ENCODE results near the gene CAMK2N2. TPM values are rescaled to one million over a fixed set of nuclear protein-coding genes. Genes with fewer than 3 reads are reported as not detected.

Gene CAMK2N2
- total RNA-seq (2014; rRNA removed; shearing (Covaris generic)) = 0.25 and 0.37 TPM in 2 replicates

DNA sequence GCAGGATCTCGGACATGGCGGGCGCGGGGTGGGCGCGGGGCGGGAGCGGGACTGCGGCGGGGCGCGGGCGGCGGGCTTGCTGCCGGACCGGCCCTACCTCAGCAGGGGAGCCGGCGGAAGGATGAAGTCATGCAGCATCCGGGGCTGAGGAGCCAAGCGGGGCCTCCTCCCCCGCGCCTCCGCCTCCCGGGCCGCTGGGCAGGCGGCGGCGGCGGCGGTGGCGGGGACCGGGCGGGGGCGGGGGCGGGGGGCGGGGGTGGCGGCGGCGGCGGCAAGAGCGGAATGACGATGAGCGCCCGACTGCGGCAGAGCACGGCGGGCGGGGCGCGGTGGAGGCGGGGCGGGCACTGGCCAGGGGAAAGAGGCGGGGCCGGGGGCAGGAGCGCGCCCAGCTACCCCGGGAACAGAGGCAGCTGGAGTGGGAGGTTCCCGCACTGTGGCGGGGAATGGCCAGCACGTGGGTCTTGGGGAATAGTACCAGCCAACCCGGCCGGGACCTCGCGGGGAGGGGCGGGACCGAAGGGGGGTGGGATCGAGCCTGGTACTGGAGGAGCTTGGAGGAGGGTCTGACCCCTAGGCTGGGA, at the start of gene CAMK2N2:
Gene CAMK2N2, minus strand, starts transcription at position 284 of the 584 bp plus-strand sequence. Its CDS starts 268 bp downstream, at position 16.
- in situ Hi-C loops (cut with HindIII; ENCODE audit: low sequenced_read_pairs) = no loop called here
- peak; percentile 70 for DNase-seq (ENCODE audit: low spot score)

GRCh38 chr3:184308744-184309143, 47.4 kb upstream of the CAMK2N2 start:
- DNase-seq (ENCODE audit: low spot score) = no peak
- in situ Hi-C loops (cut with HindIII; ENCODE audit: low sequenced_read_pairs) = no loop called here

DNA sequence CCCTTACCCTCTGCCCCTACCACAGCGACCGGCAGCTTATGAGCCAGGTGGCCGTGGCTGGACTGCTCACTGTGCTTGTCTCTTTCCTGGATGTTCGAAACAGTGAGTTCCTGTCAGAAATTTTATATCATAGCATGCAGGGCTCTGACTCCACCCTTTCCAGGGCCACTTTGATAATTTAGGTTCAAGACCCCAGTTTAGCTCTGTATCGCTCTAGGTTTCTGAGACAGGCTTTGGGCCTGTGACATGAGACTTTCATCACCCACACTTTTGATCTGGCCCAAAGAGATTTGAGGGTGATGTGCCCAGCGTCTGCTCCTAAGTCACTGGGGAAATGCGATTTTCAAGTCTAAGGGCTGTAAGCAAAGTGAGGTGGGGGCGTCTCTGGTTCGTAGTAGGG, 46.6 kb upstream of the CAMK2N2 start:
- in situ Hi-C loops (cut with HindIII; ENCODE audit: low sequenced_read_pairs) = no loop called here
- no peak for DNase-seq (ENCODE audit: low spot score)

- in situ Hi-C loops (cut with HindIII; ENCODE audit: low sequenced_read_pairs) = no loop called here
- DNase-seq (ENCODE audit: low spot score) = no peak
These were observed 45.1 kb upstream of the CAMK2N2 start for GRCh38 chr3:184306341-184306972.

GRCh38 chr3:184305577-184305976, 44.2 kb upstream of the CAMK2N2 start:
- DNase-seq (ENCODE audit: low spot score) = peak; percentile 20
- in situ Hi-C loops (cut with HindIII; ENCODE audit: low sequenced_read_pairs) = no loop called here

- no peak for DNase-seq (ENCODE audit: low spot score)
- in situ Hi-C loops (cut with HindIII; ENCODE audit: low sequenced_read_pairs) = no loop called here
These were observed 39.0 kb upstream of the CAMK2N2 start for GRCh38 chr3:184300378-184300720.

DNA sequence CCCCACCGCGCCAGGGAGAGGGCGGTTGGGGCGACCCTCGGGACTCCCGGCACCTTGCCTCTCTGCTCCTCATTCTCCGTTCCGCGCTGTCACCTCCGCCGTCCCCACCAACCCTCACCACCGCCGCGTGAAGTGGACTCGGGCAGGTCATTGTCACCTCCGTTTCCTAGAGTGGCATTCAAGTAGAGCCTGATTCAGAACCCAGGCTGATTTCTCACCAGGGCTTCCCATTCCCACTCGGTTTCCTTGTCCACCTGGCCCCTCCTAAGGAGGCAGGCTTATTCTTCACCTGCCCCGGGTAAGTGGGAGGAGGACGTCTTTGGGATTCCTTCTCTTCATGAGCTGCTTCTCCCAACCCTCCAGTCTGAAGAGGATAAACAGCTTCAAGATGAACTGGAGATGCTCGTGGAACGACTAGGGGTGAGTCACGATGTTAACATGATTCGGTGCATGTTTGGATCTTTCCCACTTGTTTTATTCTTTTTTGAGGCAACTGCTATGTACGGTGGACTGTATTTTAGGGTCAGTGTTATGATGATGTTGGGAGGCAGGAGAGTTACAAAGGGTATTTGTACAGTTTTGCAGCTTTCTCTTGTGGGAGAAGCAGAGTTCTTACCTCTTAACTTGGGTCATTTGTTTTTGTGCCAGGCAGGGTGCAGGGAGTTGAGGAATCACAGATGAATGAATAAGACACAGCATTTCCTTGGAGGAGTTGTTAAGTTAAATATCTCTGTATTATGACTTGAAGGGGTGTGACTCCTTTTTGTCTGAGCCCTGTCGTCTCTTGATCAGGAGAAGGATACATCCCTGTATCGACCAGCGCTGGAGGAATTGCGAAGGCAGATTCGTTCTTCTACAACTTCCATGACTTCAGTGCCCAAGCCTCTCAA, 38.4 kb upstream of the CAMK2N2 start:
- in situ Hi-C loops (cut with HindIII; ENCODE audit: low sequenced_read_pairs) = no loop called here
- no peak for DNase-seq (ENCODE audit: low spot score)

- in situ Hi-C loops (cut with HindIII; ENCODE audit: low sequenced_read_pairs) = no loop called here
These were observed 37.6 kb upstream of the CAMK2N2 start, which contains the start of gene PSMD2 for GRCh38 chr3:184298759-184299487. Gene PSMD2, plus strand, starts transcription at chr3:184299241. Its CDS starts 26 bp downstream, at chr3:184299267.

DNA sequence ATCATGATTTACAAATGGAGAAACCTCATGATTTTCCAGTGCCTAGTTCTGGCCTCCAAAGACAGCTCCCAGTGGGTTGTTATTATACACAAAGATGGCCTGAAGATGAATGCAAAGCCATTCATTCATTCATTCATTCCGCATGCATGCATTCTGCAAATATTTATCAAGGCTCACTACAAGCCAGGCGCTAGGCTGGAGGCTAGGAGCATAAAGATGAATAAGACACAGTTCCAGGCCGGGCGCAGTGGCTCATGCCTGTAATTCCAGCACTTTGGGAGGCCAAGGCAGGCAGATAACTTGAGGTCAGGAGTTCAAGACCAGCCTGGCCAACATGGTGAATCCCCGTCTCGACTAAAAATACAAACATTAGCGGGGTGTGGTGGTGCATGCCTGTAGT, 35.3 kb upstream of the CAMK2N2 start:
- in situ Hi-C loops (cut with HindIII; ENCODE audit: low sequenced_read_pairs) = no loop called here

More at GRCh38 chr3:184298759-184299487, 37.6 kb upstream of the CAMK2N2 start, which contains the start of gene PSMD2:
- peak; percentile 97 for DNase-seq (ENCODE audit: low spot score)

DNA sequence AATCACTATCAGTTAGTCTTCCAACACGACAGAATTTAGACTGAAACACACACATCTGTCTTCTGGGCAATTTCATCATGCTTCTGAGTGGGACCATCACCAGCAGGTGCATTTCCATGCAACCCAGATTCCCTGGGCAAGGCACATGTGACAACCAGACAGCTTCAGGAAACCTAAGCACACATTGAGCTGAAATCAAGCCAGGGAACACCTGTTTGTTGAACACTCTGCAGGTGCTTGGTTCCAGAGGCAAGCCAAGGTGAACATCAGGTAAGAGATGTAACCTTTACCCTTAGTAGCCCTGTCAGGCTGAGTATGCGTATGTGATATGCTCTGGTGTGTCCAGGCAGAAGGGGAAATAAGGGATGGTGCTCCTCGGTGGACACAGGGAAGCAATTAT, 34.4 kb upstream of the CAMK2N2 start:
- in situ Hi-C loops (cut with HindIII; ENCODE audit: low sequenced_read_pairs) = no loop called here

More for the DNA sequence above, 35.3 kb upstream of the CAMK2N2 start:
- DNase-seq (ENCODE audit: low spot score) = no peak

GRCh38 chr3:184291738-184292445, 30.5 kb upstream of the CAMK2N2 start:
- DNase-seq (ENCODE audit: low spot score) = no peak
- in situ Hi-C loops (cut with HindIII; ENCODE audit: low sequenced_read_pairs) = no loop called here

More for the DNA sequence above, 34.4 kb upstream of the CAMK2N2 start:
- no peak for DNase-seq (ENCODE audit: low spot score)

GRCh38 chr3:184291044-184291737, 29.8 kb upstream of the CAMK2N2 start:
- in situ Hi-C loops (cut with HindIII; ENCODE audit: low sequenced_read_pairs) = no loop called here
- DNase-seq (ENCODE audit: low spot score) = no peak

DNA sequence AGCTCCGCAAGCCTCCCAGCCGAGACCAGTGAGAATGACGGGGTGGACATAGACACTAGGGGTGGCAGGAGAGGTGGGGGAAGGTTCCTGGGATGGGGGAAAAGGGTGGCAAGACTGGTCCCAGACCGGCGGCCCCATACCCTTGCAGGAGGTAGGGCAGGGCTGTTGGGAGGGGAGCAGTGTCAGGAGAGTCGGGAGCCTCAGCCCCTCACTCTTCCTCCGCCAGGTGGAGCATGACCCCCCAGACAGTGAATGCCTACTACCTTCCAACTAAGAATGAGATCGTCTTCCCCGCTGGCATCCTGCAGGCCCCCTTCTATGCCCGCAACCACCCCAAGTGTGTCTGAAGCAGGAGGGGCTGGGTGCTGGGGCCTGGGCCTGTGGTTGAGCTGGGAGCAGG, 29.0 kb upstream of the CAMK2N2 start:
- no peak for DNase-seq (ENCODE audit: low spot score)
- in situ Hi-C loops (cut with HindIII; ENCODE audit: low sequenced_read_pairs) = no loop called here

DNA sequence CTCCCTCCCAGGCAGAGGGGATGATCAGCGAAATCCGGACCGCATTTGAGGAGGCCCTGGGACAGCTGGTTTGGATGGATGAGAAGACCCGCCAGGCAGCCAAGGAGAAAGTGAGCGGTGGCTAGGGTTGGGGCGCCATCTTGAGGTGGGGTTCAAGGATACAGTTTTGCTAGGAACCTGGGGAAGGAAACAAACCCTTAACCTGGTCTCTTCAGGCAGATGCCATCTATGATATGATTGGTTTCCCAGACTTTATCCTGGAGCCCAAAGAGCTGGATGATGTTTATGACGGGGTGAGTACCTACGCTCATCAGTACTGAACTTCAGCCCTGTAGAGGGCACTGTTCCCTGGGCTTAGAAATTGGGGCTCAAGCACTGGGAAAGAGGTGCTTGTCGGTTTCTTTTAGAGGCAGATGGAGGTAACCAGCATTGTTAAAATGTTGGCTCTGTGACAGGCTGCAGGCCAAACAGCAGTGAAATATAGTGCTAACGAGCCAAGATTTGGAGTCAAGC, 28.1 kb upstream of the CAMK2N2 start:
- in situ Hi-C loops (cut with HindIII; ENCODE audit: low sequenced_read_pairs) = no loop called here

GRCh38 chr3:184284696-184285095, 23.3 kb upstream of the CAMK2N2 start:
- peak; percentile 88 for DNase-seq (ENCODE audit: low spot score)
- in situ Hi-C loops (cut with HindIII; ENCODE audit: low sequenced_read_pairs) = no loop called here

More for the DNA sequence above, 28.1 kb upstream of the CAMK2N2 start:
- DNase-seq (ENCODE audit: low spot score) = peak; percentile 70

DNA sequence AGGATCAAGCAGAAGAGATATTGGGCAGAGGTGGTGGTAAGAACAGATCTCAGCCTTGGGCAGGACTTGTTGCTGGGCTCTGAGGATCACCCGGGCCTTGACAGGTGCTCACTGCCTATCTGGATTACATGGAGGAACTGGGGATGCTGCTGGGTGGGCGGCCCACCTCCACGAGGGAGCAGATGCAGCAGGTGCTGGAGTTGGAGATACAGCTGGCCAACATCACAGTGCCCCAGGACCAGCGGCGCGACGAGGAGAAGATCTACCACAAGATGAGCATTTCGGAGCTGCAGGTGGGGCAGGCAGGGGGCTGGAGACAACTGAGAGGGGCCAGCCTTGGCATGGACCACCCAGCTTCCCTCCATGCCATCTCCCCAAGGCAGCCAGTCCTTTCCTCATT, 22.3 kb upstream of the CAMK2N2 start:
- no peak for DNase-seq (ENCODE audit: low spot score)
- in situ Hi-C loops (cut with HindIII; ENCODE audit: low sequenced_read_pairs) = no loop called here

DNA sequence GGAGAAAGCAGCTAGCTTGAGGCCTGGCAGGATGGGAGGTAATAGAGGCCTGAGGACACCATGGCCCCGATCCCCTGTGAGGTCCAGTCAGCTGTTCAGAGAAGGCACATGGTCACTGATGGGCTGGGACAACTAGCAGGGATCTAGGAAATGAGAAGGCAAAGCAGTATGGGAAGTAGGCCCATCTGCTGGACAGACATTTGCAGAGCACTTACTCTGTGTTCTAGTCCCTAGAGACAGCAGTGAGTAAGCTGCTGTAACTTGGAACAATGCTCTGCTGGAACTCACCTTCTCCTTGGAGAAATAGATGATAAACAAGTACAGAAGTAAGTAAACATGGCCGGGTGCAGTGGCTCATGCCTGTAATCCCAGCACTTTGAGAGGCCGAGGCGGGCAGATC, 21.6 kb upstream of the CAMK2N2 start:
- in situ Hi-C loops (cut with HindIII; ENCODE audit: low sequenced_read_pairs) = no loop called here
- DNase-seq (ENCODE audit: low spot score) = no peak

DNA sequence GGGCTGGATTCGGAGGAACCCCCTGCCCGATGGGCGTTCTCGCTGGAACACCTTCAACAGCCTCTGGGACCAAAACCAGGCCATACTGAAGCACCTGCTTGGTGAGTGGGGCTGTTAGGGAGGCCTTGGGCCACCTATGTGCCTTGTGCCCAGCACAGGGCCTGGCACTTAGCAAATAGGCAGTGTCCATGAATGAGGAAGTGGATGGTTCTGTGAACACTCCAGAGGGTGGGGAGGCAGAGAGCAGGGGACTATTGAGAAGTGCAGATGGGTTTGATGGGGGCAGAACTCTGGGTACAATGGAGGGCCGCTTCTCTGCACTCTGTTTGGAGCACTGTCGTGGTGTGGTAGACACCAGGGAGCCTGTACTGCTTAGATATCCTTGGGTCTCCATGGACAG, 16.0 kb upstream of the CAMK2N2 start:
- in situ Hi-C loops (cut with HindIII; ENCODE audit: low sequenced_read_pairs) = no loop called here
- no peak for DNase-seq (ENCODE audit: low spot score)
